GM19468 (cell line): ENCODE results near the gene FBP2.

Source experiments
- ATAC-seq: cut with Tn5 transposase; IDR thresholded peaks from one replicate; pipeline ENCODE4 v1.9.1; 2021; ENCODE audit warnings: mild to moderate bottlenecking, moderate library complexity, moderate number of reproducible peaks; ENCODE audit not compliant: unreplicated experiment; ENCODE audit errors: extremely low read depth

The FBP2 gene

GRCh38 chr9:94593459-94594345 lies at the start of gene FBP2:
FBP2 (minus strand) TSS chr9:94593824; CDS start chr9:94593726, 98 bp downstream.
- no peak for ATAC-seq

GRCh38 chr9:94643176-94643575 lies 49.6 kb upstream of the FBP2 start:
- no peak for ATAC-seq

DNA sequence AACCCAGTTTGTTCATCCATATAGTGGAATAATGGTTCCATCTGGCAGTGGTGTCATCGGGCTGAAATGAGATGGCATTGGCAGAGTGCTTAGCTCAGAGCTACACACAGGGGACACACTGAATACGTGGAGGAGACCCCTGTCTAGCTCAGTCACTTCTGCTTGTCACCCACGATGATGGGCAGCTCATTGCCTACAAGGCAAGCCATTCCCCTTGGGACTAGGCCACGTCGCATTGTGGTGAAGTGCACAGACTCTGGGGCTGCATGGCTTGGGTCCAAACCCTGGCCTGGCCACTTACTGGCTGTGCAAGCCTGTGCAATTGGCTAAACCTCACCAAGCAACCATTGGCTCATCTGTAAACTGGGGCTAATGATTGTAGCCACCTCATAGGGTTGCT lies 48.9 kb upstream of the FBP2 start:
- ATAC-seq = no peak

- ATAC-seq = no peak
Observed at GRCh38 chr9:94639999-94640376, 46.4 kb upstream of the FBP2 start.

- no peak for ATAC-seq
Observed at GRCh38 chr9:94639061-94639998, 45.7 kb upstream of the FBP2 start, which contains the start of gene FBP1. FBP1 (minus strand) TSS chr9:94639518; CDS start chr9:94639310, 208 bp downstream.

DNA sequence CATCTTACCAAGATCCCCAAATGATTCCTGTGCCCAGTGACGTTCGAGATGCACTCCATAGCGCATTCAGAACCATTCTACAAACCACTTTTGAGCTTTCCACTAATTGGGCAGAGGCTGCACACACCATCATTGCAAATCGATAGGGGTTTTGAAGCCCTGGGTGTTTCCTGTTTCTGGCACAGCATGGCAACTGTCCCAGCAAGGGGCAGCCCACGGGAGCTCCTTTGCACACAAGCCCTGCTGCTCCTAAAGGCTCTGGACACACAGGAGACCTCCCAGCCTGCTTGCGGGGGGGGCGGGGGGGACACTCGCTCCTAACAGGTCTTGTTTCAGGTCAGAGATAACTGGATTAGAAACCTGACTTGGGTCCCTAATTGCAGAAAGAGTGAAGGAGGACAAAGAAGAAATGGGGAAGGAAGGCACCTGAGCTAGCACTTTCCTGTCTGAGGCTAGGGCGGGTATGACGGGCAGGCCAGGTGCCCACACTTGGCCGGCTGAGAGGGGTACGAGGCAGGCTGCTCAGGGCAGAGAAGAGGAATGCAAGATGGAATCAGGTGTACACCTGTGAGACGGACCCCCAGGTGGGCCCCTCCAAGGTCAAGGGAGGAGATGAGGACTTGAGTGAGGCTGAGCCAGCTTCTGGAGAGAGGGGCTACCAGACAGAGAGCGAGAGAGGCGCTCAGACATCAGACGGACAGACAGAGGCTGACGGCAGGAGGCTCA lies 44.9 kb upstream of the FBP2 start:
- ATAC-seq = no peak

- ATAC-seq = no peak
Observed at GRCh38 chr9:94632737-94633136, 39.1 kb upstream of the FBP2 start.

- ATAC-seq = no peak
Observed at GRCh38 chr9:94631599-94631998, 38.0 kb upstream of the FBP2 start.

- no peak for ATAC-seq
Observed at GRCh38 chr9:94630833-94631232, 37.2 kb upstream of the FBP2 start.

- no peak for ATAC-seq
Observed at GRCh38 chr9:94630281-94630680, 36.7 kb upstream of the FBP2 start.

DNA sequence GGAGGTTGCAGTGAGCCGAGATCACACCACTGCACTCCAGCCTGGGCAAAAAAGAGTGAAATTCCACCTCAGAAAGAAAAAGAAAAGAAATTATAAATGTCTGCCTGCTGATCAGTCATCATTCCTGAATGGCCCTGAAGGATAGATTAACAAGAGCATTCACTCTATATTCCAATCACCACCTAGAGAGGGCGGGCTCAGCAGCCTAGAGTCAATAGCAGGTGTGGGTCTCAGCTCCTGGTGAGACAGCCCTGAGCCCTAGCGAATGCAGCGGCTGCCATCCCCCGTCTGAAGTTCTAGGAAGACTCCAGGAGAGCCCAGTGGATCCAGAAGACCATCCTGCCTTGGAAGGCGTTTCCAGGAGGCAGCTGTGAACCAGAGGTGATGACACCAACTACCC lies 33.7 kb upstream of the FBP2 start:
- no peak for ATAC-seq

DNA sequence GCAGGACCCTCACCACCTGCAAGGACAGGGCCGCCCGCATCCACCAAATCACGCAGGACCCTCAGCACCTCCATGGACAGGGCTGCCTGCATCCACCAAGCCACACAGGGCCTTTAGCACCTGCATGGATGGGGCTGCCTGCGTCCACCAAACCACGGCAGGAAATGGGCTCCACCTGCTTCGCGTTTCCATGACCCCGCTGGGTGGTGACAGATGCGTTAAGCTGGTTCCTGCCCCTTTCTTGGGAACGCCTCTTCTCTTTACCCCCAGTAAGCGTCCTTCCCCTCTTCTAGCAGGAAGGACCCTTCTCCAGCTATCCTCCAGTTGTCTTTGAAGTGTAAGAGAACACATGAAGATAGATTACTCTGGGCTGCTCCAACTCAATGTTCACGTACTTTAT lies 32.2 kb upstream of the FBP2 start:
- no peak for ATAC-seq

DNA sequence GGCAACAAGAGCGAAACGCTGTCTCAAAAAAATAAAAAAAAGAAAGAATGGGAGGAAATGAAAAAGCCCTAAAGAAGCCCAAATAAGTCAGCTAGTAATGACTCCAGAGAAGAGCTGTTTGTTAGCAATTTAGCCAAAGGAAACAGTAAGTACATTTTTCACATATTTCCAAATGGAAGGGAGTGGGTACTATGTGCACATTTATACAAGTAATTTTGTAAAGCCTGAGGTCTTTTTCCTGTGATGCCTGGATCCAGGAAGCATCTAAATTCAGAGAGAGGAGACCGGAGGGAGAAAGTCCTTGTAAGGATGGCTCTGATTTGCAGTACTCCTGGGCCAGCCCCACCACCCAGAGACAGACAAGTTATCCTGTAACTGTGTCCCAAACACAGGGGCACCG lies 31.0 kb upstream of the FBP2 start:
- ATAC-seq = no peak

GRCh38 chr9:94623253-94623652 lies 29.6 kb upstream of the FBP2 start:
- no peak for ATAC-seq

- no peak for ATAC-seq
Observed at GRCh38 chr9:94622087-94622800, 28.6 kb upstream of the FBP2 start.

DNA sequence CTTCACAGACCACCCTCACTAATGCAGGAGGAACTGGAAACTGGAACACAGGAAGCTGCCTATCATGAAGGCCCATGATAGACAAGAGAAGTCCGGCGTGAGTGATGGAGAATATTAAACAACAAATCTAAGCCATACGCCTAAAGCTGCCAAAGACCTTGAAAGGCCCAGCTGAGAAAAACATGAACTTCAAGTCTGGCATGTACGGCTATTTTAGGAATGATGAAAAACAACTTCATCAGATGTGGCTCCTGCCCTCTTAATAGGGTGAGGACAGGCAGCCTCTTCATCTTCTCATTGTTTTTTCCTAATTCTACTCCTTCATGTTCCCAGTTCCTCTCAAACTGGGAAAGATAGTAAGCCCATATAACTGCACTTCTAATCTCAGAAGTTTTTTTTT lies 25.4 kb upstream of the FBP2 start:
- ATAC-seq = no peak

GRCh38 chr9:94613003-94613402 lies 19.4 kb upstream of the FBP2 start:
- no peak for ATAC-seq

- ATAC-seq = no peak
Observed at GRCh38 chr9:94612071-94612470, 18.4 kb upstream of the FBP2 start.

DNA sequence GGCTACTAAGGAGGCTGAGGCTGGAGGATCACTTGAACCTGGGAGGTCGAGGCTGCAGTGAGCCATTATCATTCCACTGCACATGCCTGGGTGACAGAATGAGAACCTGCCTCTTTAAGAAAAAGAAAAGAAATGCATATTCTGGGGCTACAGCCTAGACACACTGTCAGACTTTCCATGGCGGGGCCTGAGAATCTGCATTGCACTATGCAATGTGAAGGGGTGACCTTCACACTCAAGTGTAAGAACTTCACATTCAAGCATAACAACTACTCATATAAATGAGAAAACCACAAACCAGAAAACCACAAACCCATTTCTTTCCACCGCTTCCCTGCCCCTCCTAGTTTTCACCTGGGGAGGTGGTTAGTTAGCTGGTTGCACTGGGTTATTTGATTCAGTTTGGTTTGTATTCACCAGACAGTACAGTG lies 18.0 kb upstream of the FBP2 start:
- no peak for ATAC-seq

DNA sequence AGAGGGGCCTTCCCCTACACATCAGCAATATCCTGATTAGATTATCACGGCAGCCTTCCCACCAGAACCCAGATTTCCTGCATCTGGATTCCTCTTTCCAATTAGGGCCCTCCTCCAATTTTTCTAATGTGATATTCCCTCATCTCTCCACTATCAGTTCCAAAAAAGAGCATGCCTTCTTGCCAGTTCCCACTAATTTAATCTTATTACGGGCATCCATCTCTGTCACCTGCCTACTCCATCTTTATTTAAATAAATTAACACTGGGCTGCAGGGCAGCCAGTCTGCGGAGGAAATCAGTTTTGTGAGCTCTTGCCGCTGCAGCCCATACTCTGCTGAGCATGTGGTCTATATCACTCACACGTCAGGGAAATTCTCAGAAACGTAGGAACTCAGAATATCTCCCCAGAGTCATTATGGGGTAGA lies 16.6 kb upstream of the FBP2 start:
- ATAC-seq = no peak
